Measurements from ENCODE around the gene VAMP2. TPM values are rescaled to one million over a fixed set of nuclear protein-coding genes. Genes with fewer than 3 reads are reported as not detected.

VAMP2 gene
- total and polyA plus RNA-seq, 9 of the 15 experiments (the other 6 are each of a cell fraction or from before 2014, with no cell fraction given): 2.3 to 31.8 (median 6.0) TPM

GRCh38 chr17:8125154-8125946 lies 37.4 kb downstream of the VAMP2 start (continued):
- TF ChIP-seq MYC (IDR thresholded peaks at IDR 0.05; ENCODE audit: low read depth, low read length) (peak; percentile 24; the same call in 1 of the 2 replicates), MYC (CRISPR knock-in tag; IDR thresholded peaks at IDR 0.05; ENCODE audit: borderline replicate concordance, low read depth) (no peak), HDAC8 (tag; IDR thresholded peaks at IDR 0.05) (no peak), GTF3C2 (IDR thresholded peaks at IDR 0.05; ENCODE audit: borderline replicate concordance, extremely low read depth, insufficient read length) (peak; percentile 85), ZNF174 (CRISPR knock-in tag; IDR thresholded peaks at IDR 0.05) (no peak), SRF (CRISPR knock-in tag; IDR thresholded peaks at IDR 0.05) (no peak)
- TF ChIP-seq, protein P1, sequence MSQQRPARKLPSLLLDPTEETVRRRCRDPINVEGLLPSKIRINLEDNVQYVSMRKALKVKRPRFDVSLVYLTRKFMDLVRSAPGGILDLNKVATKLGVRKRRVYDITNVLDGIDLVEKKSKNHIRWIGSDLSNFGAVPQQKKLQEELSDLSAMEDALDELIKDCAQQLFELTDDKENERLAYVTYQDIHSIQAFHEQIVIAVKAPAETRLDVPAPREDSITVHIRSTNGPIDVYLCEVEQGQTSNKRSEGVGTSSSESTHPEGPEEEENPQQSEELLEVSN (IDR thresholded peaks at IDR 0.05; ENCODE audit: borderline replicate concordance in 1 of 2, extremely low read depth in 1 of 2, insufficient read depth in 1 of 2, insufficient read length in 1 of 2, low read depth in 1 of 2, low read length in 1 of 2, poor library complexity in 1 of 2, severe bottlenecking in 1 of 2): peak in 1 of 2 experiments; percentile 7
- TF ChIP-seq, protein P2, sequence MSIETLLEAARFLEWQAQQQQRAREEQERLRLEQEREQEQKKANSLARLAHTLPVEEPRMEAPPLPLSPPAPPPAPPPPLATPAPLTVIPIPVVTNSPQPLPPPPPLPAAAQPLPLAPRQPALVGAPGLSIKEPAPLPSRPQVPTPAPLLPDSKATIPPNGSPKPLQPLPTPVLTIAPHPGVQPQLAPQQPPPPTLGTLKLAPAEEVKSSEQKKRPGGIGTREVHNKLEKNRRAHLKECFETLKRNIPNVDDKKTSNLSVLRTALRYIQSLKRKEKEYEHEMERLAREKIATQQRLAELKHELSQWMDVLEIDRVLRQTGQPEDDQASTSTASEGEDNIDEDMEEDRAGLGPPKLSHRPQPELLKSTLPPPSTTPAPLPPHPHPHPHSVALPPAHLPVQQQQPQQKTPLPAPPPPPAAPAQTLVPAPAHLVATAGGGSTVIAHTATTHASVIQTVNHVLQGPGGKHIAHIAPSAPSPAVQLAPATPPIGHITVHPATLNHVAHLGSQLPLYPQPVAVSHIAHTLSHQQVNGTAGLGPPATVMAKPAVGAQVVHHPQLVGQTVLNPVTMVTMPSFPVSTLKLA (conservative IDR thresholded peaks at IDR 0.05): peak; percentile 38 to 50; a peak in 2 of 4 replicates
- TF ChIP-seq, protein P3, sequence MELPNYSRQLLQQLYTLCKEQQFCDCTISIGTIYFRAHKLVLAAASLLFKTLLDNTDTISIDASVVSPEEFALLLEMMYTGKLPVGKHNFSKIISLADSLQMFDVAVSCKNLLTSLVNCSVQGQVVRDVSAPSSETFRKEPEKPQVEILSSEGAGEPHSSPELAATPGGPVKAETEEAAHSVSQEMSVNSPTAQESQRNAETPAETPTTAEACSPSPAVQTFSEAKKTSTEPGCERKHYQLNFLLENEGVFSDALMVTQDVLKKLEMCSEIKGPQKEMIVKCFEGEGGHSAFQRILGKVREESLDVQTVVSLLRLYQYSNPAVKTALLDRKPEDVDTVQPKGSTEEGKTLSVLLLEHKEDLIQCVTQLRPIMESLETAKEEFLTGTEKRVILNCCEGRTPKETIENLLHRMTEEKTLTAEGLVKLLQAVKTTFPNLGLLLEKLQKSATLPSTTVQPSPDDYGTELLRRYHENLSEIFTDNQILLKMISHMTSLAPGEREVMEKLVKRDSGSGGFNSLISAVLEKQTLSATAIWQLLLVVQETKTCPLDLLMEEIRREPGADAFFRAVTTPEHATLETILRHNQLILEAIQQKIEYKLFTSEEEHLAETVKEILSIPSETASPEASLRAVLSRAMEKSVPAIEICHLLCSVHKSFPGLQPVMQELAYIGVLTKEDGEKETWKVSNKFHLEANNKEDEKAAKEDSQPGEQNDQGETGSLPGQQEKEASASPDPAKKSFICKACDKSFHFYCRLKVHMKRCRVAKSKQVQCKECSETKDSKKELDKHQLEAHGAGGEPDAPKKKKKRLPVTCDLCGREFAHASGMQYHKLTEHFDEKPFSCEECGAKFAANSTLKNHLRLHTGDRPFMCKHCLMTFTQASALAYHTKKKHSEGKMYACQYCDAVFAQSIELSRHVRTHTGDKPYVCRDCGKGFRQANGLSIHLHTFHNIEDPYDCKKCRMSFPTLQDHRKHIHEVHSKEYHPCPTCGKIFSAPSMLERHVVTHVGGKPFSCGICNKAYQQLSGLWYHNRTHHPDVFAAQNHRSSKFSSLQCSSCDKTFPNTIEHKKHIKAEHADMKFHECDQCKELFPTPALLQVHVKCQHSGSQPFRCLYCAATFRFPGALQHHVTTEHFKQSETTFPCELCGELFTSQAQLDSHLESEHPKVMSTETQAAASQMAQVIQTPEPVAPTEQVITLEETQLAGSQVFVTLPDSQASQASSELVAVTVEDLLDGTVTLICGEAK (IDR thresholded peaks at IDR 0.05): peak; percentile 84
- TF ChIP-seq, protein P3 (CRISPR knock-in tag; IDR thresholded peaks at IDR 0.05): no peak
